HEK293 (cell line): ENCODE data around the gene LARP6.

Experiments used
- CTCF ChIA-PET: fragments of 350-600 bp; formaldehyde crosslinking; extraction: SDS; loops from one replicate; lab custom pipeline; 2021; ENCODE audit warnings: antibody characterized with exemption; lab: Yijun Ruan, JAX
- POLR2A ChIA-PET: fragments of 300-600 bp; formaldehyde crosslinking; extraction: SDS; loops from one replicate; lab custom pipeline; 2020; ENCODE audit warnings: antibody characterized with exemption, inconsistent platforms; lab: Yijun Ruan, JAX
- H3K27ac ChIP-seq: fragments of 200-500 bp; sonication (Bioruptor generic); 2 replicates; pipeline ENCODE4 v1.5.1; 2014; ENCODE audit warnings: low read depth, low read length, control low read depth, inconsistent platforms; ENCODE audit errors: extremely low read depth
- H3K36me3 ChIP-seq, 2 experiments: fragments of 200-500 bp in 1 of 2; sonication (Bioruptor generic) in 1 of 2; 1 replicate in 1 of 2; 2 replicates in 1 of 2; pipeline ENCODE4 v1.5.1; 2014 to 2017; ENCODE audit warnings: inconsistent platforms in 2 of 2, low read length in 2 of 2; ENCODE audit not compliant: control insufficient read depth in 2 of 2, insufficient read depth in 1 of 2
- H3K4me1 ChIP-seq: fragments of 200-500 bp; sonication (Bioruptor generic); 2 replicates; pipeline ENCODE4 v1.5.1; 2014; ENCODE audit warnings: mild to moderate bottlenecking, low read length, inconsistent platforms; ENCODE audit not compliant: control insufficient read depth, insufficient read depth
- H3K4me3 ChIP-seq: 2 replicates; pipeline ENCODE4 v1.5.1; 2011; ENCODE audit warnings: low read depth, mild to moderate bottlenecking, control low read depth, low read length, moderate library complexity
- H3K9me3 ChIP-seq: fragments of 200-500 bp; sonication (Bioruptor generic); 2 replicates; pipeline ENCODE4 v1.5.1; 2014; ENCODE audit warnings: low read depth, low read length, inconsistent platforms; ENCODE audit not compliant: control insufficient read depth, insufficient read depth
- GLI4 ChIP-seq: fragments of 450-650 bp; formaldehyde crosslinking; IDR thresholded peaks from 2 replicates; pipeline ENCODE4 v1.5.1; 2016; ENCODE audit warnings: missing biosample characterization, missing genetic modification characterization
- MYNN ChIP-seq: fragments of 450-650 bp; formaldehyde crosslinking; IDR thresholded peaks from 2 replicates; pipeline ENCODE4 v1.5.1; 2016; ENCODE audit warnings: missing biosample characterization, missing genetic modification characterization, borderline replicate concordance
- TRIM28 ChIP-seq: IDR thresholded peaks from 2 replicates; pipeline ENCODE4 v1.6.1; 2011; ENCODE audit warnings: low read length, control low read depth, borderline replicate concordance
- ZBTB21 ChIP-seq: fragments of 450-650 bp; formaldehyde crosslinking; IDR thresholded peaks from 2 replicates; pipeline ENCODE4 v1.5.1; 2017; ENCODE audit warnings: missing biosample characterization, missing genetic modification characterization
- ZFP37 ChIP-seq: fragments of 450-650 bp; formaldehyde crosslinking; IDR thresholded peaks from 2 replicates; pipeline ENCODE4 v1.5.1; 2016; ENCODE audit warnings: missing biosample characterization, missing genetic modification characterization
- ZNF114 ChIP-seq: fragments of 450-650 bp; formaldehyde crosslinking; IDR thresholded peaks from 2 replicates; pipeline ENCODE4 v1.5.0; 2017; ENCODE audit warnings: missing biosample characterization, missing genetic modification characterization
- ZNF140 ChIP-seq: fragments of 450-650 bp; formaldehyde crosslinking; IDR thresholded peaks from 2 replicates; pipeline ENCODE4 v1.5.1; 2016; ENCODE audit warnings: missing biosample characterization, missing genetic modification characterization
- ZNF274 ChIP-seq, 2 experiments: fragments of 200-500 bp in 1 of 2; fragments of 450-650 bp in 1 of 2; sonication (Bioruptor generic) in 1 of 2; formaldehyde crosslinking in 1 of 2; IDR thresholded peaks; 2 replicates each; pipeline versions ENCODE4 v1.5.1 to v1.6.1; 2014 to 2016; ENCODE audit warnings: borderline replicate concordance in 1 of 2, inconsistent platforms in 1 of 2, low read length in 1 of 2, missing biosample characterization in 1 of 2, missing genetic modification characterization in 1 of 2
- ZNF558 ChIP-seq: fragments of 450-650 bp; formaldehyde crosslinking; IDR thresholded peaks from 2 replicates; pipeline ENCODE4 v1.5.1; 2016; ENCODE audit warnings: missing biosample characterization, missing genetic modification characterization
- ZNF561 ChIP-seq: fragments of 450-650 bp; IDR thresholded peaks from 2 replicates; pipeline ENCODE4 v1.5.1; 2018; ENCODE audit warnings: missing biosample characterization, missing genetic modification characterization, borderline replicate concordance
- ZNF626 ChIP-seq: fragments of 450-650 bp; sonication (Bioruptor Pico); formaldehyde crosslinking; IDR thresholded peaks from 2 replicates; pipeline ENCODE4 v1.5.1; 2018; ENCODE audit warnings: missing biosample characterization, missing genetic modification characterization, inconsistent platforms
- ZNF768 ChIP-seq: fragments of 450-650 bp; formaldehyde crosslinking; IDR thresholded peaks from 2 replicates; pipeline ENCODE4 v1.5.1; 2018; ENCODE audit warnings: missing biosample characterization, mild to moderate bottlenecking, missing genetic modification characterization
- TF ChIP-seq, protein P1 (sequence below): fragments of 450-650 bp; IDR thresholded peaks from 2 replicates; pipeline ENCODE4 v1.5.1; 2018; ENCODE audit warnings: missing biosample characterization, mild to moderate bottlenecking, missing genetic modification characterization
- TF ChIP-seq, protein P2 (sequence below): fragments of 450-650 bp; formaldehyde crosslinking; IDR thresholded peaks from 2 replicates; pipeline ENCODE4 v1.5.0; 2017; ENCODE audit warnings: missing biosample characterization, missing genetic modification characterization, borderline replicate concordance
- TF ChIP-seq, protein P3 (sequence below): fragments of 450-650 bp; formaldehyde crosslinking; IDR thresholded peaks from 2 replicates; pipeline ENCODE4 v1.5.1; 2016; ENCODE audit warnings: missing biosample characterization, missing genetic modification characterization
- TF ChIP-seq, protein P4 (sequence below): fragments of 450-650 bp; formaldehyde crosslinking; IDR thresholded peaks from 2 replicates; pipeline ENCODE4 v1.5.1; 2017; ENCODE audit warnings: missing biosample characterization, missing genetic modification characterization
- TF ChIP-seq, protein P5 (sequence below): fragments of 450-650 bp; formaldehyde crosslinking; IDR thresholded peaks from 2 replicates; pipeline ENCODE4 v1.5.1; 2016; ENCODE audit warnings: missing biosample characterization, missing genetic modification characterization

The LARP6 gene

DNA sequence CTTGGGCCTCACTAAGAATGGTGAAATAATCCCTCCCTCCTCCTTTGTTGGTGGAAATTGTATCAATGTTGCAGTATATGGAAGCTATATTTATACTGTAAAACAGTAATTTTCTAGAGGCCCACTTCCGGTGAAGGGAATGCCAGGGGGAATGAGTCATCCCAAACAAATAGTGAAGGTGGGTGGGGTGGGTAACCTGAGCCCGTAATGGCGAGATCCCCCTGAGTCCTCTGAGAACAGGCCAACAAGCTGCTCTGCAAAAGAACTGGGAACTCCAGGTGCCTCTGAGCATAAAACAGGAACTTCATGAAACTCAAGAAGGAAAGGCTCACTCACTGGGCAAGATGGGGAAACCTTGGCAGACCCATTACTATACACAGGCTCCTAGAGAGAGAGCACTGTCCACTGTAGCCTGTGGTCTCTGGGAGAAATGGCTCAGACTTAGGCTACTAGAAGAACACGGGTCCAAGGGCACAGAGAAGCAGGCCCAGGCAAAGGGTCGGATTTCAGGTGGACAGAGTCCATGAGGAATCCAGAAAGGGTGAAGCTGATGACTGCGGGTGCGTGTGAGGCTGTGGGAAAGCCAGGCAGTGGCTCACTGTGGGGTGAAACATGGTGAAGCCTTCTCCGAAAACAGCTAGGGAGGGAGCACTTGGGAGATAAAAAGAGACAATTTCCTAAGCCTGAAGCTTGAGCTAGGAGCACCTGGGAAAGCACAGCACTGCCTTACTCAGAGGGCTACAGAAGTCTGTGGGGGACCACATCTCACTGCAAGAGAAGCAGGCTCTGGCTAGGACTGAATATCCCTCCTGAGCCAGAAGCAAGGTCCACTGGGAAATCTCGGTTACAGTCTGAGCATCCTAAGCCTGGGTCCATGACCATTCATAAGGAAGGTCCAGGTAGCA is 19.8 kb downstream of the LARP6 start (continued):
- TF ChIP-seq ZNF768 (0 out of 2 replicates have a peak, but pooled peaks have one; percentile 2), ZBTB21 (tag by site-specific recombination) (peak; percentile 75), ZNF561 (tag by site-specific recombination) (0 out of 2 replicates have a peak, but pooled peaks have one; percentile 36), TRIM28 (peak; percentile 71; the same call in 1 of the 2 replicates)
- TF ChIP-seq, protein P1, sequence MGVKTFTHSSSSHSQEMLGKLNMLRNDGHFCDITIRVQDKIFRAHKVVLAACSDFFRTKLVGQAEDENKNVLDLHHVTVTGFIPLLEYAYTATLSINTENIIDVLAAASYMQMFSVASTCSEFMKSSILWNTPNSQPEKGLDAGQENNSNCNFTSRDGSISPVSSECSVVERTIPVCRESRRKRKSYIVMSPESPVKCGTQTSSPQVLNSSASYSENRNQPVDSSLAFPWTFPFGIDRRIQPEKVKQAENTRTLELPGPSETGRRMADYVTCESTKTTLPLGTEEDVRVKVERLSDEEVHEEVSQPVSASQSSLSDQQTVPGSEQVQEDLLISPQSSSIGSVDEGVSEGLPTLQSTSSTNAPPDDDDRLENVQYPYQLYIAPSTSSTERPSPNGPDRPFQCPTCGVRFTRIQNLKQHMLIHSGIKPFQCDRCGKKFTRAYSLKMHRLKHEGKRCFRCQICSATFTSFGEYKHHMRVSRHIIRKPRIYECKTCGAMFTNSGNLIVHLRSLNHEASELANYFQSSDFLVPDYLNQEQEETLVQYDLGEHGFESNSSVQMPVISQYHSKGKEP (tag by site-specific recombination): peak; percentile 80
- TF ChIP-seq, protein P2, sequence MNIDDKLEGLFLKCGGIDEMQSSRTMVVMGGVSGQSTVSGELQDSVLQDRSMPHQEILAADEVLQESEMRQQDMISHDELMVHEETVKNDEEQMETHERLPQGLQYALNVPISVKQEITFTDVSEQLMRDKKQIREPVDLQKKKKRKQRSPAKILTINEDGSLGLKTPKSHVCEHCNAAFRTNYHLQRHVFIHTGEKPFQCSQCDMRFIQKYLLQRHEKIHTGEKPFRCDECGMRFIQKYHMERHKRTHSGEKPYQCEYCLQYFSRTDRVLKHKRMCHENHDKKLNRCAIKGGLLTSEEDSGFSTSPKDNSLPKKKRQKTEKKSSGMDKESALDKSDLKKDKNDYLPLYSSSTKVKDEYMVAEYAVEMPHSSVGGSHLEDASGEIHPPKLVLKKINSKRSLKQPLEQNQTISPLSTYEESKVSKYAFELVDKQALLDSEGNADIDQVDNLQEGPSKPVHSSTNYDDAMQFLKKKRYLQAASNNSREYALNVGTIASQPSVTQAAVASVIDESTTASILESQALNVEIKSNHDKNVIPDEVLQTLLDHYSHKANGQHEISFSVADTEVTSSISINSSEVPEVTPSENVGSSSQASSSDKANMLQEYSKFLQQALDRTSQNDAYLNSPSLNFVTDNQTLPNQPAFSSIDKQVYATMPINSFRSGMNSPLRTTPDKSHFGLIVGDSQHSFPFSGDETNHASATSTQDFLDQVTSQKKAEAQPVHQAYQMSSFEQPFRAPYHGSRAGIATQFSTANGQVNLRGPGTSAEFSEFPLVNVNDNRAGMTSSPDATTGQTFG (tag by site-specific recombination): no peak

DNA sequence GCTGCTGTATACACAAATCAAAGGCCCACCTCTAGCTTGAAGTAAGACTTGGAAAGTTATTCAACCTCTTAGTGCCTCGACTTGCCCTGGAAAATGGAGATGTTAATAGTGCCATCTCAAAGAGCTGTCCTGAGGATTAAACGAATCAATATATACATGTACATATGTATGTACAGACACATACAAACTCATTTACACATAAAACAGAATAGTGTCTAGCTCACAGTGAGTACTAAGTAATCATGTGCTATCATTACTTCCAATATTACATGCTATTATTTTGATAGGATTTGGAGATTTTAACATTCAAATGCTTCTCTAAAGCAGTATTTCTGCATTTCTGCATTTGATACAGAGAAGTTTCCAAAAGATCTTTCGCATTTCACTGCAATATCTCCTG is 20.5 kb downstream of the LARP6 start:
- H3K36me3 ChIP-seq: peaks cover 7 to 53% of the 10 kb centered on the region in 2 experiments; a peak in 2 of 3 replicates
- peaks cover 17% of the 10 kb centered on the region for H3K4me1 ChIP-seq
- no peak overlapping the region for H3K4me3 ChIP-seq
- ChIA-PET CTCF (interaction anchor here (1.5 to 5.6 kb wide), 2 partner anchors 8 to 41 kb away, joined by 8 to 34 read pairs; no protein-coding TSS in a partner anchor), POLR2A (interaction anchor here (0.6 to 1.6 kb wide), 3 partner anchors 21 to 461 kb away, joined by 3 to 8 read pairs (median 3); partner anchors contain the start of gene LARP6)
- no peaks in the 10 kb centered on the region for H3K9me3 ChIP-seq
- no peak for TF ChIP-seq ZFP37 (tag by site-specific recombination)
- peak; percentile 78 for TF ChIP-seq MYNN (tag by site-specific recombination)
- H3K27ac ChIP-seq: peak overlapping the region; percentile 91

DNA sequence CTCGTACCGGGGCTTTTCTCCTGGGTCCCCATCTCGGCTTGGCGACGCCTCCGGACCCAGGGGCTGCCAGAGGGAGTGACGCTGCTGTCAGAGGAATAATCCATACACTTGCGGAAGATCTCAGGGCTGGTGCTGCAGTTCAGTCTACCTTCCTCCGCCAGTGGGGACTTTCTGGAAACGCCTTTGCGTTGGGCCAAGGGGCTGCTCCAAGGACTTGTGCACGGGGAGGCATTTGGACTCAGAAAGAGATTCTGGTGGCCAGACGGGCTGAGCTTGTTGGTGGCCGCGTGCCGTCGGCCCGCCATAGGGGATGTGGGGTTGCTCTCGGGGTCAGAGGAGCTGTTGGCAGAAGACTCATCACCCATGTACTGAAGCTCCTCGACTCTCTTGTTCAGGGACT is 21.8 kb downstream of the LARP6 start:
- H3K27ac ChIP-seq: no peak overlapping the region
- peaks cover 7 to 53% of the 10 kb centered on the region in 2 experiments; a peak in 2 of 3 replicates for H3K36me3 ChIP-seq
- ChIA-PET POLR2A (no interaction called here), CTCF (interaction anchor here (0.5 to 1.1 kb wide), 3 partner anchors 9 to 110 kb away, joined by 3 read pairs; no protein-coding TSS in a partner anchor)
- no peaks in the 10 kb centered on the region for H3K9me3 ChIP-seq
- H3K4me3 ChIP-seq: no peak overlapping the region
- H3K4me1 ChIP-seq: peaks cover 17% of the 10 kb centered on the region
- no peak for TF ChIP-seq GLI4
- no peak for TF ChIP-seq ZNF274 (IDR thresholded peaks at IDR 0.05; ENCODE audit: low read length)
- no peak for TF ChIP-seq ZNF274 (tag by site-specific recombination; IDR thresholded peaks at IDR 0.05; ENCODE audit: borderline replicate concordance)
- no peak for TF ChIP-seq ZNF558
- no peak for TF ChIP-seq ZNF626 (tag by site-specific recombination)
- no peak for TF ChIP-seq ZNF114 (tag by site-specific recombination)
- TF ChIP-seq, protein P3, sequence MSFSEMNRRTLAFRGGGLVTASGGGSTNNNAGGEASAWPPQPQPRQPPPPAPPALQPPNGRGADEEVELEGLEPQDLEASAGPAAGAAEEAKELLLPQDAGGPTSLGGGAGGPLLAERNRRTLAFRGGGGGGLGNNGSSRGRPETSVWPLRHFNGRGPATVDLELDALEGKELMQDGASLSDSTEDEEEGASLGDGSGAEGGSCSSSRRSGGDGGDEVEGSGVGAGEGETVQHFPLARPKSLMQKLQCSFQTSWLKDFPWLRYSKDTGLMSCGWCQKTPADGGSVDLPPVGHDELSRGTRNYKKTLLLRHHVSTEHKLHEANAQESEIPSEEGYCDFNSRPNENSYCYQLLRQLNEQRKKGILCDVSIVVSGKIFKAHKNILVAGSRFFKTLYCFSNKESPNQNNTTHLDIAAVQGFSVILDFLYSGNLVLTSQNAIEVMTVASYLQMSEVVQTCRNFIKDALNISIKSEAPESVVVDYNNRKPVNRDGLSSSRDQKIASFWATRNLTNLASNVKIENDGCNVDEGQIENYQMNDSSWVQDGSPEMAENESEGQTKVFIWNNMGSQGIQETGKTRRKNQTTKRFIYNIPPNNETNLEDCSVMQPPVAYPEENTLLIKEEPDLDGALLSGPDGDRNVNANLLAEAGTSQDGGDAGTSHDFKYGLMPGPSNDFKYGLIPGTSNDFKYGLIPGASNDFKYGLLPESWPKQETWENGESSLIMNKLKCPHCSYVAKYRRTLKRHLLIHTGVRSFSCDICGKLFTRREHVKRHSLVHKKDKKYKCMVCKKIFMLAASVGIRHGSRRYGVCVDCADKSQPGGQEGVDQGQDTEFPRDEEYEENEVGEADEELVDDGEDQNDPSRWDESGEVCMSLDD (tag by site-specific recombination): no peak
- no peak for TF ChIP-seq ZNF140 (tag by site-specific recombination)
- TF ChIP-seq, protein P4, sequence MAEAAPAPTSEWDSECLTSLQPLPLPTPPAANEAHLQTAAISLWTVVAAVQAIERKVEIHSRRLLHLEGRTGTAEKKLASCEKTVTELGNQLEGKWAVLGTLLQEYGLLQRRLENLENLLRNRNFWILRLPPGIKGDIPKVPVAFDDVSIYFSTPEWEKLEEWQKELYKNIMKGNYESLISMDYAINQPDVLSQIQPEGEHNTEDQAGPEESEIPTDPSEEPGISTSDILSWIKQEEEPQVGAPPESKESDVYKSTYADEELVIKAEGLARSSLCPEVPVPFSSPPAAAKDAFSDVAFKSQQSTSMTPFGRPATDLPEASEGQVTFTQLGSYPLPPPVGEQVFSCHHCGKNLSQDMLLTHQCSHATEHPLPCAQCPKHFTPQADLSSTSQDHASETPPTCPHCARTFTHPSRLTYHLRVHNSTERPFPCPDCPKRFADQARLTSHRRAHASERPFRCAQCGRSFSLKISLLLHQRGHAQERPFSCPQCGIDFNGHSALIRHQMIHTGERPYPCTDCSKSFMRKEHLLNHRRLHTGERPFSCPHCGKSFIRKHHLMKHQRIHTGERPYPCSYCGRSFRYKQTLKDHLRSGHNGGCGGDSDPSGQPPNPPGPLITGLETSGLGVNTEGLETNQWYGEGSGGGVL: no peak
- TF ChIP-seq, protein P5, sequence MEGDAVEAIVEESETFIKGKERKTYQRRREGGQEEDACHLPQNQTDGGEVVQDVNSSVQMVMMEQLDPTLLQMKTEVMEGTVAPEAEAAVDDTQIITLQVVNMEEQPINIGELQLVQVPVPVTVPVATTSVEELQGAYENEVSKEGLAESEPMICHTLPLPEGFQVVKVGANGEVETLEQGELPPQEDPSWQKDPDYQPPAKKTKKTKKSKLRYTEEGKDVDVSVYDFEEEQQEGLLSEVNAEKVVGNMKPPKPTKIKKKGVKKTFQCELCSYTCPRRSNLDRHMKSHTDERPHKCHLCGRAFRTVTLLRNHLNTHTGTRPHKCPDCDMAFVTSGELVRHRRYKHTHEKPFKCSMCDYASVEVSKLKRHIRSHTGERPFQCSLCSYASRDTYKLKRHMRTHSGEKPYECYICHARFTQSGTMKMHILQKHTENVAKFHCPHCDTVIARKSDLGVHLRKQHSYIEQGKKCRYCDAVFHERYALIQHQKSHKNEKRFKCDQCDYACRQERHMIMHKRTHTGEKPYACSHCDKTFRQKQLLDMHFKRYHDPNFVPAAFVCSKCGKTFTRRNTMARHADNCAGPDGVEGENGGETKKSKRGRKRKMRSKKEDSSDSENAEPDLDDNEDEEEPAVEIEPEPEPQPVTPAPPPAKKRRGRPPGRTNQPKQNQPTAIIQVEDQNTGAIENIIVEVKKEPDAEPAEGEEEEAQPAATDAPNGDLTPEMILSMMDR (tag by site-specific recombination): no peak
